Glomerular endothelial cell (primary cell): ENCODE results near the gene C14orf39. TPM values are rescaled to one million over a fixed set of nuclear protein-coding genes. Genes with fewer than 3 reads are reported as not detected.

ENCODE experiments used
- DNase-seq: peaks from one replicate; pipeline ENCODE4 v3.0.0-alpha.2; 2011; ENCODE audit warnings: low read depth, low spot score; ENCODE audit errors: extremely low read depth
- total RNA-seq: library from RNA; depleted of rRNA; stranded (reverse); fragments of >200 nt; gene quantifications from 2 replicates; pipeline ENCODE4 v1.2.3, GENCODE V29; 2015

Gene C14orf39
- total RNA-seq: 0.24 TPM in 1 of 2 replicates, not detected in the other

- DNase-seq: no peak
These were observed at the start of gene C14orf39 for GRCh38 chr14:60485598-60486251. Gene C14orf39 (minus strand): TSS chr14:60486063. CDS start chr14:60485078, 985 bp downstream.

- DNase-seq: no peak
These were observed 46.6 kb upstream of the C14orf39 start for GRCh38 chr14:60532442-60532841.

- no peak for DNase-seq
These were observed 29.8 kb upstream of the C14orf39 start for GRCh38 chr14:60515511-60516289.

- DNase-seq: no peak
These were observed 29.1 kb upstream of the C14orf39 start for GRCh38 chr14:60514741-60515491.

GRCh38 chr14:60514378-60514740 is 28.5 kb upstream of the C14orf39 start:
- no peak for DNase-seq

- DNase-seq: no peak
These were observed 27.2 kb upstream of the C14orf39 start for GRCh38 chr14:60512973-60513571.

- no peak for DNase-seq
These were observed 26.3 kb upstream of the C14orf39 start for GRCh38 chr14:60512126-60512525.

GRCh38 chr14:60510951-60511599 is 25.2 kb upstream of the C14orf39 start:
- DNase-seq: no peak

GRCh38 chr14:60510254-60510950 is 24.5 kb upstream of the C14orf39 start:
- no peak for DNase-seq

- no peak for DNase-seq
These were observed 23.8 kb upstream of the C14orf39 start for GRCh38 chr14:60509438-60510253.

GRCh38 chr14:60508707-60509437 is 23.0 kb upstream of the C14orf39 start, which contains the start of gene SIX6:
Gene SIX6 (plus strand): TSS chr14:60509146. CDS start chr14:60509399, 253 bp downstream.
- no peak for DNase-seq

GRCh38 chr14:60508363-60508706 is 22.5 kb upstream of the C14orf39 start:
- DNase-seq: no peak

GRCh38 chr14:60506985-60507829 is 21.3 kb upstream of the C14orf39 start:
- DNase-seq: no peak

GRCh38 chr14:60506462-60506984 is 20.7 kb upstream of the C14orf39 start:
- no peak for DNase-seq

- no peak for DNase-seq
These were observed 20.1 kb upstream of the C14orf39 start for GRCh38 chr14:60506010-60506409.

- DNase-seq: no peak
These were observed 19.6 kb upstream of the C14orf39 start for GRCh38 chr14:60505448-60505847.

- no peak for DNase-seq
These were observed 16.7 kb upstream of the C14orf39 start for GRCh38 chr14:60502541-60502940.
